Central memory CD8-positive, alpha-beta T cell (primary cell): Measurements from ENCODE around the gene PPARGC1A.

Experiments used
- ATAC-seq: fragments of 150-1000 bp; cut with Tn5 transposase; replicated peaks from 2 replicates; pipeline ENCODE4 v1.10.0; 2022; ENCODE audit warnings: mild to moderate bottlenecking, moderate FRiP score, moderate number of reproducible peaks; ENCODE audit not compliant: poor library complexity, severe bottlenecking; ENCODE audit errors: extremely low read depth
- DNase-seq, 2 donors: peaks; one replicate each; pipeline ENCODE4 v3.0.0; 2021; ENCODE audit warnings: low spot score in 2 of 2
- H3K27ac Mint-ChIP-seq: one replicate; pipeline ENCODE4 v1.8.0; 2022; ENCODE audit warnings: low read depth, mild to moderate bottlenecking, moderate library complexity, mixed read lengths
- H3K27me3 Mint-ChIP-seq: one replicate; pipeline ENCODE4 v1.8.0; 2022; ENCODE audit warnings: mixed read lengths
- H3K36me3 Mint-ChIP-seq: one replicate; pipeline ENCODE4 v1.8.0; 2022; ENCODE audit warnings: mild to moderate bottlenecking, moderate library complexity, mixed read lengths; ENCODE audit not compliant: insufficient read depth
- H3K4me1 Mint-ChIP-seq: one replicate; pipeline ENCODE4 v1.8.0; 2022; ENCODE audit warnings: mixed read lengths
- H3K4me3 Mint-ChIP-seq: one replicate; pipeline ENCODE4 v1.8.0; 2022; ENCODE audit warnings: mild to moderate bottlenecking, moderate library complexity, mixed read lengths
- H3K9me3 Mint-ChIP-seq: one replicate; pipeline ENCODE4 v1.8.0; 2022; ENCODE audit warnings: mixed read lengths

The PPARGC1A gene, protein sequence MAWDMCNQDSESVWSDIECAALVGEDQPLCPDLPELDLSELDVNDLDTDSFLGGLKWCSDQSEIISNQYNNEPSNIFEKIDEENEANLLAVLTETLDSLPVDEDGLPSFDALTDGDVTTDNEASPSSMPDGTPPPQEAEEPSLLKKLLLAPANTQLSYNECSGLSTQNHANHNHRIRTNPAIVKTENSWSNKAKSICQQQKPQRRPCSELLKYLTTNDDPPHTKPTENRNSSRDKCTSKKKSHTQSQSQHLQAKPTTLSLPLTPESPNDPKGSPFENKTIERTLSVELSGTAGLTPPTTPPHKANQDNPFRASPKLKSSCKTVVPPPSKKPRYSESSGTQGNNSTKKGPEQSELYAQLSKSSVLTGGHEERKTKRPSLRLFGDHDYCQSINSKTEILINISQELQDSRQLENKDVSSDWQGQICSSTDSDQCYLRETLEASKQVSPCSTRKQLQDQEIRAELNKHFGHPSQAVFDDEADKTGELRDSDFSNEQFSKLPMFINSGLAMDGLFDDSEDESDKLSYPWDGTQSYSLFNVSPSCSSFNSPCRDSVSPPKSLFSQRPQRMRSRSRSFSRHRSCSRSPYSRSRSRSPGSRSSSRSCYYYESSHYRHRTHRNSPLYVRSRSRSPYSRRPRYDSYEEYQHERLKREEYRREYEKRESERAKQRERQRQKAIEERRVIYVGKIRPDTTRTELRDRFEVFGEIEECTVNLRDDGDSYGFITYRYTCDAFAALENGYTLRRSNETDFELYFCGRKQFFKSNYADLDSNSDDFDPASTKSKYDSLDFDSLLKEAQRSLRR

GRCh38 chr4:23889814-23890341, at the start of gene PPARGC1A:
Gene PPARGC1A, minus strand, starts transcription at chr4:23890047. Its CDS starts 90 bp downstream, at chr4:23889957.
- H3K27ac Mint-ChIP-seq = no peak within 1 kb of the TSS
- H3K4me3 Mint-ChIP-seq = no peak within 1 kb of the TSS
- ATAC-seq = no peak

DNA sequence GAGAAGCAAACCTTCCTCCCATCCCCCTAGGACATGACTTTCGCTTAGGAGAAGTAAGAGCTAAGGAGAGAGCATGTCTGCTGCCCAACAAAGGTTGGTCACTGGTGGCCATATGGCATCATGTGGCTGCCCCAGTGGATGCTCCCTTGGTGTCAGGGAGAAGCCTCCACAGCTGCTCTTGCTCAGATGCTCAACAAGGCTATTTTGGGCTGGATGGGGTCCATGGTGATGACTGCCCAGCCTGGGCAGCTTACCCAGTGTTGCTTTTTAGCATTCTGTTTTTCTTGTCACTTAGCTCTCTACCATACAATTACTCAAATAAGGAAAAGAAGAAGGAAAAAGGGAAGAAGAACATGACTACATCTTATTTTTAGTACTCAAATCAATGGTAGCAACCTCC, 48.9 kb upstream of the PPARGC1A start:
- no peak for DNase-seq
- Mint-ChIP-seq H3K27ac (no peak overlapping the region), H3K27me3 (no peaks in the 10 kb centered on the region), H3K36me3 (no peaks in the 10 kb centered on the region), H3K4me3 (no peak overlapping the region), H3K9me3 (no peaks in the 10 kb centered on the region), H3K4me1 (no peaks in the 10 kb centered on the region)
- ATAC-seq = no peak

More at GRCh38 chr4:23889814-23890341, at the start of gene PPARGC1A:
- no peaks in the 10 kb centered on the region for H3K27me3 Mint-ChIP-seq
- H3K36me3 Mint-ChIP-seq = no peaks in the 10 kb centered on the region
- no peak for DNase-seq
- H3K4me1 Mint-ChIP-seq = peaks cover 12% of the 10 kb centered on the region
- H3K9me3 Mint-ChIP-seq = peaks cover 14% of the 10 kb centered on the region

- Mint-ChIP-seq H3K9me3 (peaks cover 1% of the 10 kb centered on the region), H3K4me3 (no peak overlapping the region), H3K27ac (no peak overlapping the region), H3K27me3 (no peaks in the 10 kb centered on the region), H3K4me1 (no peaks in the 10 kb centered on the region), H3K36me3 (no peaks in the 10 kb centered on the region)
- DNase-seq (no peak), ATAC-seq (no peak)
These were observed 47.3 kb upstream of the PPARGC1A start for GRCh38 chr4:23937173-23937572.

DNA sequence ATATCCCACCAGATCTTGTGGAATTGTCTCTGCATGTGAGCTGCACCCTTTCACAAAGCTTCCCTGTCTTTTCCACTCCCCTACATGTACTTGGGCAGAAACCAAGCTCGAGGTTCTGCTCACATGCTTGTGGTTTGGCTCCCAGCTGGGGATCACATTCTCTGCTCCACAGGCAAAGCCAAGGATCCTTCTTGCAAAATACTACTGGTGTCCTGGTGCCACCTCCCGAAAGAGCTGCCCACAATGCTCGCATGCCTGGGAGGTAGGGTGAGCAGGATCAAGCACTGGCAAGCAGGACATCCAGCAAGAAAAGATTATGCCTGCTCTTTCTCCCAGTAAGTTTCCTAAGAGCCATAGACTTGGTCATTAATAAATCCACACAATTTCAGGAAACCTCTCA, 45.1 kb upstream of the PPARGC1A start:
- ATAC-seq = no peak
- no peak overlapping the region for H3K27ac Mint-ChIP-seq

DNA sequence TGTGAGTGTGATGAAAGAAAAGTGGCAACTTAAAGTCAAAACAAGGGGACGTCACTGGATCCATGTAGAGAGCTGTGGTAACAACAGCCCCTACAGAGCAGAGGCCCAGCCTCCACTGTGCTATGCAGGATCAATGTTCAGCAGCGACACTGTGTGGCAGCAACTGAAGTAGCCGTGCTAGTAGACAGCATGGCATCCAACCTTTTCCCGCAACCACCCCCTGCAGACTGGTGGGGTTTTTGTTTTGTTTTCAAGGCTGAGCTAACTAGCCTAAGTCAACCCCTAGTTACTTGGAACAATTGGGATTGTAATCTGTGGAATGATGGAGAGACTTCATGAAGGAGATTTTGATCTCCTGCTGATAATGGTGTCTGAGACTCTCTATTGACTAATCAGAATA, 44.4 kb upstream of the PPARGC1A start:
- no peak overlapping the region for H3K27ac Mint-ChIP-seq
- H3K36me3 Mint-ChIP-seq = no peaks in the 10 kb centered on the region
- no peak for DNase-seq
- no peaks in the 10 kb centered on the region for H3K27me3 Mint-ChIP-seq
- no peaks in the 10 kb centered on the region for H3K4me1 Mint-ChIP-seq
- H3K9me3 Mint-ChIP-seq = peaks cover 6% of the 10 kb centered on the region
- no peak overlapping the region for H3K4me3 Mint-ChIP-seq
- no peak for ATAC-seq

More for the DNA sequence above, 45.1 kb upstream of the PPARGC1A start:
- Mint-ChIP-seq H3K9me3 (peaks cover 6% of the 10 kb centered on the region), H3K4me3 (no peak overlapping the region), H3K36me3 (no peaks in the 10 kb centered on the region), H3K27me3 (no peaks in the 10 kb centered on the region), H3K4me1 (no peaks in the 10 kb centered on the region)
- DNase-seq = no peak

DNA sequence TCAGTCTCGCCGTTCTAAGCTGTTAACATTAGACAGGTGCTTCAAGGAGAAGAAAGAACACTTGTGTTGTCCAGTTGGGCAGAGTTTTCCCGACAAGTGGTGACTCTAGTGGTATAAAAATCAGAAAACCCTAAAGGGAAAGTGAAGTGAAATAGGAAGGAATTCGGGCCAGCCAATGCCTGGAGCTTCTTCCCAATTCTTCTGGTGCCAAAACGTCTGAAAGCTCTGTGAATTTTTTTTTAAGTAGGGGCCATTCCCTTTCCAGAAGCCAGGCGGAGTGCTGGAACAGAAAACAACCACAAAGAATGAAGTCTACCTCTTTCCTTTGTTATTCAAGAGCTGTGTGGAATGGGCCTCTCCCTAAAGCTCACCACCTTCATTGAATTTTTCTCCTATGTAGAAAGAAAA, 43.1 kb upstream of the PPARGC1A start:
- DNase-seq = no peak
- no peaks in the 10 kb centered on the region for H3K36me3 Mint-ChIP-seq
- H3K4me3 Mint-ChIP-seq = no peak overlapping the region
- H3K27ac Mint-ChIP-seq = no peak overlapping the region
- ATAC-seq = no peak
- H3K9me3 Mint-ChIP-seq = peaks cover 6% of the 10 kb centered on the region
- H3K4me1 Mint-ChIP-seq = no peaks in the 10 kb centered on the region
- no peaks in the 10 kb centered on the region for H3K27me3 Mint-ChIP-seq

GRCh38 chr4:23932186-23932585, 42.3 kb upstream of the PPARGC1A start:
- Mint-ChIP-seq H3K4me1 (no peaks in the 10 kb centered on the region), H3K4me3 (no peak overlapping the region), H3K9me3 (peaks cover 6% of the 10 kb centered on the region), H3K27ac (no peak overlapping the region), H3K27me3 (no peaks in the 10 kb centered on the region), H3K36me3 (no peaks in the 10 kb centered on the region)
- DNase-seq = no peak
- no peak for ATAC-seq

DNA sequence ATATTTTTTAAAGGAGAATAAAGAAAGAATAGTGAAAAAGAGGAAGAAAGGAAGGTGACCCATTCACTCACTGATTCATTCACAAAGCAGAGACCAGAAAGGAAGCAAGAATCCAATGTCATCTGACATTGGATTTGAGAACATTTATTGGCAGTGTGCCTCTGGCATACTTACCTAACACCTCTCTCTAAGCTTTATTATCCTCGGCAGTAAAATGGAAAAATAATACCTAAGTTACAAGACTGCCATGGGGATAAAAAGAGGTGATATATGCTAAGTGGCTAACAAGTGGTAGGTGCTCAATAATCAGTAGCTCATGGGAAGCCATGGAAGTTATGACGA, 41.6 kb upstream of the PPARGC1A start:
- Mint-ChIP-seq H3K27ac (no peak overlapping the region), H3K4me3 (no peak overlapping the region), H3K4me1 (no peaks in the 10 kb centered on the region), H3K36me3 (no peaks in the 10 kb centered on the region), H3K27me3 (no peaks in the 10 kb centered on the region), H3K9me3 (peaks cover 10% of the 10 kb centered on the region)
- ATAC-seq (no peak), DNase-seq (no peak)

DNA sequence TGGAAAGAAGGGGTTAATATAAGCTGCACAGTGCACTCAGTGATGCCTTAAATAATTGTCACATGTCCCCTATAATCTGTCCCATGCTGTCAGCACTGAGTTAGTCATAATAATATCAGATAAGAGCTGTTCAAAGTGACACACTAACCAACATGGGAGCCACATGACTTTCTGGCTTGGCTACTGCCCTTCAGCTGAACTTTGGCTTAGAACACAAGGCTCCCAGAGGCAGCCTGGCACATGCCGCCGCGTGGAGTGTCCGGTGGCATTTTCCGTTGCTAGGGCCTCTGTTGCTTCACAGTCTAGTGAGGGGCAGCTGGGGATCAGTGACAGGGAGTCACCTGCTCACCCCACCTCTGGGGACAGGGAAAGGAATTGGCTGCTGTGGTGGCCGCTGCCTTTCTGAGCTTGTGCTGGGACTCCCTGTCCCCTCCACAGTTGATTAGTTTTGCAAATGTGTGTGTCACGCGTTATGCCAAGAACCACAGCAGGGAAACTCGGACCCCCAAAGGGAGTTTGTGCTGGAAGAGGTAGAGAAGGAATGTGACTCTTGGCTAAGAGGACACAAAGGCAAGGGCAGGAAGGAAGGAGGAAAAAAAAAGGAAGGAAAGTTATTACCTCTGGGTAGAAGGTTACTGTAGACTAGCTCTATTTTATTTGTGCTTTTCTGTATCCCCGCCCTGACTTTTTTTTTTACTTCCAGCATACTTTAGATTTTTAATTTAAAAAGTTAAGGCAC, 41.1 kb upstream of the PPARGC1A start:
- DNase-seq = no peak
- H3K36me3 Mint-ChIP-seq = no peaks in the 10 kb centered on the region
- ATAC-seq = no peak
- no peaks in the 10 kb centered on the region for H3K27me3 Mint-ChIP-seq
- no peaks in the 10 kb centered on the region for H3K4me1 Mint-ChIP-seq
- no peak overlapping the region for H3K27ac Mint-ChIP-seq
- H3K9me3 Mint-ChIP-seq = peaks cover 15% of the 10 kb centered on the region
- H3K4me3 Mint-ChIP-seq = no peak overlapping the region

DNA sequence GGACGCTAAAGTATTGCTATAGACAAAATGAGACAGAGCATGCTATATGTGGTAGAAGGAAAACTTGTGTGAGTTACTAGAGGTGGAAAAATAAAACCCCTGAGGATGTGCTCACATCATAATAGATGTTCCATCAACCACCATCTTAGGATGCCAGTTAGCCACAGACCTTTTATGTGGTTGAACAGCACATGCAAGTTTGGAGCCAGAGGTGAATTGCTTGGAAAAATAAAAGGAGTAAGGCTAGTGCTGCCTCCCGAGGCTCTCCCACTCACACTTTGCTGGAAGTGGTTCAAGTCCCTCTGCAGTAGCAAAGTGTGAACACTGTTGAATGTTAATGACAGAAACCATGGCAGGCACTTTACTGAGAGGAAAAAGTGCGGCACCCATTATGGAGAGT, 39.4 kb upstream of the PPARGC1A start:
- H3K27ac Mint-ChIP-seq = no peak overlapping the region
- no peaks in the 10 kb centered on the region for H3K4me1 Mint-ChIP-seq
- DNase-seq (no peak), ATAC-seq (no peak)
- no peaks in the 10 kb centered on the region for H3K36me3 Mint-ChIP-seq
- no peaks in the 10 kb centered on the region for H3K27me3 Mint-ChIP-seq
- H3K9me3 Mint-ChIP-seq = peaks cover 15% of the 10 kb centered on the region
- no peak overlapping the region for H3K4me3 Mint-ChIP-seq

- H3K4me1 Mint-ChIP-seq = no peaks in the 10 kb centered on the region
- ATAC-seq (no peak), DNase-seq (no peak)
- no peaks in the 10 kb centered on the region for H3K27me3 Mint-ChIP-seq
- H3K36me3 Mint-ChIP-seq = no peaks in the 10 kb centered on the region
- H3K4me3 Mint-ChIP-seq = no peak overlapping the region
- H3K27ac Mint-ChIP-seq = no peak overlapping the region
- peaks cover 19% of the 10 kb centered on the region for H3K9me3 Mint-ChIP-seq
These were observed 34.7 kb upstream of the PPARGC1A start for GRCh38 chr4:23924556-23924955.

DNA sequence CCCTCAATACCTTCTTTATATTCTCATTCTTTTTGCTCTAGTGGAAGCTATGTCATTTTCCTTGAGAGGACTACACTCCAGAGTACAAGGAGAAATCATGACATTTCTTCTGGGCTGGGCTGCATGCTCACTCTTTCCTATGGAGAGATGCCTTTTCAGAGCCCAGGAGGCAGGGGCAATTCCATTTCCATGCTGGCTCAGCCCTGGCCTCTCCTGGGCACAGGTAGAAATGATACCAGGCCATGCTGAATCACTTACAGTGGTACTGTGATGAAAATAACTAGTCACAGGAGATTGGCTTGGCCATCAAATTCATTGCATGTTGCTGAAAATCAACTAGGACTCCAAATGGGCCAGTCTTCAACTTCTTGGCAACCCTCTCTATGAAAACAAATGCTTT, 34.0 kb upstream of the PPARGC1A start:
- Mint-ChIP-seq H3K4me1 (no peaks in the 10 kb centered on the region), H3K9me3 (peaks cover 21% of the 10 kb centered on the region), H3K4me3 (no peak overlapping the region), H3K27me3 (no peaks in the 10 kb centered on the region), H3K27ac (no peak overlapping the region), H3K36me3 (no peaks in the 10 kb centered on the region)
- no peak for ATAC-seq
- DNase-seq = no peak
